GM19099 (cell line): ENCODE results near the gene SEC24D.

Source experiments
- POLR2A ChIP-seq: IDR thresholded peaks from 3 replicates; pipeline ENCODE4 v1.6.1; 2011; ENCODE audit warnings: low read depth; ENCODE audit not compliant: insufficient read length; ENCODE audit errors: extremely low read depth

SEC24D gene

DNA sequence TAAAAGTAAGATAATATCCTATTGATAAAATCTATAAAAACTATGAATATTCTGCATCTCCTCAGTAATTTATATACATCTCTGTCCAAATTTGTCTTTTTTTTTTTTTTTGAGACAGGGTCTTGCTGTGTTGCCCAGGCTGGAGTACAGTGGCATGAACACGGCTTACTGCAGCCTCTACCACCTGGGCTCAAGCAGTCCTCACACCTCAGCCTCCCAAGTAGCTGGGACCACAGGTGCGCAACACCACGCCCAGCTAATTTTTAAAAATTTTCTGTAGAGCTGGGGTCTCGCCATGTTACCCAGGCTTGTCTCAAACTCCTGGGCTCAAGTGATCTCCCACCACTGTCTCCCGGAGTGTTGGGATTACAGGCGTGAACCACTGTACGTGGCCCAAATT, 12.3 kb upstream of the SEC24D start:
- TF ChIP-seq POLR2A, result no peak

DNA sequence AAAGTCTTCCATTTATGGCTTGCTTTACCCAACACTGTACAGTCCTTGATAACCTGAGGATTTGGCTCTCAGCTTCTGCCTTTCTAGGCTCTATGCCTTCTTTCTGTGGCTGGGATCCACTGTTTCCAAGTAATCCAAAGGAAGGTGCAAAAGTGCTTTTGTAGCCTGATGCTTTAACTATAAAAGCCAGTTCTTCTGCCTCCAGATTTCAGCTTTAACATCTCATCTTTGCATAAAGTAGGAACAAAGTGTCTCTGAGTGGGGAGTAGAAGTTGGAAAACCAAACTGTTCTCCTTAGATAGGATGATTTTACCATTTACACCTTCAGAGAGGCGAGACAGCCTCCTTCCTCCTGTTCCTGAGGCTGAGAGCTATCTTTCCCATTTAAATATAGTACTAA, 11.1 kb upstream of the SEC24D start:
- no peak for TF ChIP-seq POLR2A

DNA sequence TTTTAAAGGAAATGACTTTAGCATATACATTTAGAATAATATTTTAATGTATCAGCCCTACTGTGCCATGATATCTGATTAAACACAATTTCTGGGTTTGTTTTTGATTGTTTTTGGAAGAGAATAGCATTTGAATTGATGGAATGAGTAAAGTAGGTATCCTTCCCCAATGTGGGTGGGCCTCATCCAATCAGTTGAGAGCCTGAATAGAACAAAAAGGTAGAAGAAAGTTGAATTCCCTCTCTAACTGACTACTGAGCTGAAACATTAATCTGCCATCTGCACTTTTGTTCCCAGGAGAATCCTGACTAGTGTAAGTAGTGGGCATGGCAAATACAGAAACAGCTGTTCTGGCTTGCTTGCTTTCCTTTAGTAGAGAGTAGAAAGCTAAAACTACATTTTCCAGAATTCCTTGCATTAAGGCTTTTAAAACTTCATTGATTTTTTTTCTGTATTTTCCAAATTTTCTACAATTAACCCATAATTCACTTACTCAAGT, 9.7 kb upstream of the SEC24D start:
- TF ChIP-seq POLR2A, result no peak

DNA sequence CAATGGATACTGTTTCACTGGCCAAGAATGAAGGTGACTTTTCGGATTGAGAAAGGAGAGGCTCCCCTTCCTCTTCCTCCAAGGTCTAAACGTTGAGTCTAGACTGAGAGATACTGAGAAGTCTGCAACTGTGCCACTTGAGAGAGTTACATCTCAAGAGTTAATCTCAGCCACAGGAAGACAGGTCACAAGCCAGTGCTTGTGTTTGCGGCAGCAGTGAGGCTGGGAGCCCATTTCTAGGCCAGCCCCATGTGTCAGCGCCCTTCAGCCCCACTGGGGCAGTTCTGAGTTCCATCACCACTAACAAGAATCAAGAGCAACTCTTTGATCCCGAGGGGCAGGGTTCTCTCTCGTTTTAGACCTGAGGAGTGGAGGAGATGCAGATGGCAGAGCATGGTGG, 7.3 kb upstream of the SEC24D start:
- no peak for TF ChIP-seq POLR2A

DNA sequence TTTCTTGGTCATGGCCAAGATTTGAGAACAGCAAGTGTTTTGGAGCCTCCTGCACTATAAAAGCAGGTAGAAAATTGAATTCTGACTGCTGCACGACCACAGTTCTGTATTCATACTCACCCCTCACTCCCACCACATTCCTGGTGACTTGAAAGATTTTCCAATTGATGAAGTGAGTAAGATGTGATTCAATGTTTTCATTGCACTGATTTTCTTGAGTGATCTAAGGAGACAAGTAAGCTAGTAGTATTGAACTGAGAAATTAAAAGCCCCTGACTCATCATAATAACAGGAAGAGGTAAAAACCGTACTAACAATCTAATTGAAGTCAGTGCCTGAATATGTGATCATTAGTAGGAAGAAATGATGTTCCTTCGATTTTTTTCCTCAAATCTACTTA, 6.1 kb upstream of the SEC24D start:
- no peak for TF ChIP-seq POLR2A

DNA sequence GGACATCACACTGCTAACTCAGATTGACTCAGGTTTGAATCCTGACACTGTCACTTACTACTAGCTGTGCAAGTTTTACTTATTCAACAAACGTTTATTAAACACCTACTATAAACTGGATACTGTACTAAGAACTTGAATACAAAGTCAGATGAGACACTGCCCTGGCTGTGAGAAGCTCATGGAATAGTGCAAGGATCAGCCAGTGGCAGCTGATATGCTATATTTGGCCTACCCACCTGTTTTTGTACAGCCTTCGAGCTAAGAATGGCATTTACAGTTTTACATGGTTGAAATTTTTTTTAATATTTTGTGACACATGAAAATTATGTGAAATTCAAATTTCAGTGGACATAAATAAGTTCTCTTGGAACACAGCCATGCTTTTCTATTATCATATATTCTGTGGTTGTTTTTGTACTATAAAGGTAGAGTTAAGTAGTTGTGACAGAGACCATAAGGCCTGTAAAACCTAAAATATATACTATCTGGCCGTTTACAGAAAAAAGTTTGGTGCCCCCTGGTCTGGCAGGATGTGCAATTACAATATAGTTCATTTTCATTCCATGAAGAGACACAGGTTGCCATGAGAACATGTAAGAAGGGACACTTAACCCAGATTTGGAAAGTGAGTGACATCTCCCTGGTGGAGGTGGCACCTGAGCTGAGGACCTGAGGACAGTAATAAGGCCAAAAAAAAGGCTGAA, 3.4 kb upstream of the SEC24D start:
- no peak for TF ChIP-seq POLR2A

DNA sequence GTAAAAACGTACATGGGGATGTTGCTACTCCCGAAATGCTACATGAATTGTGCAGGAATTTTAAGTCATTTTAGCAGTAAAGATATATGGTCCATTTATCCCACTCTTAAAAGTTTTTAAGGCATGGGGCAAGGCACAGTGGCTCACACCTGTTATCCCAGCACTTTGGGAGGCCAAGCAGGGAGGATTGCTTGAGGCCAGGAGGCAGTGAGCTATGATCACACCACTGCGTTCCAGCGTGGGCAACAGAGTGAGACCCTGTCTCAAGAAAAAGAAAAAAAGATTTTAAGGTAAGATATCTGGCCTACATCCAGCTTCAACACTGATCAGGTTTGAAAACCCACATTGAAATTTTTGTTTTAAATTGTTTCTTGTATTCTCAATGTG, 1.2 kb upstream of the SEC24D start:
- TF ChIP-seq POLR2A, result no peak

DNA sequence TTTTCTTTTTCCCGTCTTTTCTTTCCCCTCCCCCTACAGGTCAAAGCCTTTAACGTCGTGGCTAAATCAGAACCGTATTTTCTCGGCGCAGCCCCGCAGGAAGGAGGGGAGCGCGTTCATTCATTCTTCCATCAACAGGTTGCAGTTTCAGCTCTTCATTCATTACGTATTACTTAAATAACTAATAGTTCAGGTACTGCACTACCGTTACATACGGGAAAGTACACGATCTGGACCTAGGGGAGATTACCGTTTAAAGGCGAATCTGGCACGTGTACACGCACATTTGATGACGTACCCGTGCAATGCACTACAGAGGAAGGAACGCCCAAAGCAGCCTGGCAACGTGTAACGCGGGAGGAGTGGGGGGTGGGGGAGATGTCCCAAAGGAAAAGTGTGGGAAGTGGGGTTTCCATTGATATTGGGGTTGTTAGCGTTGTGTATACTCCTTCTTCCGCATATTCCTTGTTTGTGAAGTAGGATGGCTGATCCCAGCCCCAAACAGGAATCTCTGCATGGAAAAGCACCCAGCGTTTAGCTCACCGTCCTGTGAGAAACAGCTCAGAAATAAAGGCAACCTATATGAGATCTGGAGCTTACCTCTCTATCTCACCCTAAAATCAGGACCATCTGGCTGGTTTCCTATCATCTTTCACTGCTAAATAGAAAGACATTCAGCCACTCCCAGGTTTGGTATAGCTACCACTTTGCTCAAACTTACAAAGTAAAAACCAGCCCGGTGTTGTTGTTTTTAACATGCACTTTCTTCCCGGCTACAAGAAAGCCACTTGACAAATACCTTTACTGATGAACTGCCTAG, 585 bp upstream of the SEC24D start:
- no peak for TF ChIP-seq POLR2A

DNA sequence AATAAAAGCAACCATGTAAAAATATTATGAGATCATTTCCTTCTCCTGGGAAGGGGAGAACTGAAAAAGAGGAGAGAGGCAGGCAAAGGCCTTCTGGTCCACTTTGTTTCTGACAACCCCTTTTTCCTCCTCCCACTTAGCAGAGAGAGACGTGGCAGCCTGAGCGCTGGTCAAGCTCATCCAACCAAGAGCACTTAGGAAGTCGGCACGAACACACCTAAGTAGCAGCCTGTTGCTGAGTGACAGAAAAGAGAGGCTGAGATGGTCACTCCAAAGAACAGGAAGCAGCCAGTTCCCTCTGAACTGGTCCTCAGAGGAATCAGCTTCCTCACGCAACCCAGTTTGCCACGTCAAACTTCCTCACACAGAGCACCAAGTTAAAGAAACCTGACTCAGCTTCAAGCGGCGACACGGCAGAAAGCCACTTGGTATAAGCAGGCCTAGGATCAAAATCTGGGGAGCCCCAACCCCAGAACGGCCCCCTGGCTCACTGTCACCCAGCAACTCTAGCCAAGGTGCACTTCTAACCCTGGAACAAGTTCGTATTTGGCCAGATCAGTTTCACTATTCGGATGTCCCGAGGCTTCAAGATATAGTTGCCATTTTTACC, 861 bp downstream of the SEC24D start:
- peak; percentile 64 for TF ChIP-seq POLR2A

DNA sequence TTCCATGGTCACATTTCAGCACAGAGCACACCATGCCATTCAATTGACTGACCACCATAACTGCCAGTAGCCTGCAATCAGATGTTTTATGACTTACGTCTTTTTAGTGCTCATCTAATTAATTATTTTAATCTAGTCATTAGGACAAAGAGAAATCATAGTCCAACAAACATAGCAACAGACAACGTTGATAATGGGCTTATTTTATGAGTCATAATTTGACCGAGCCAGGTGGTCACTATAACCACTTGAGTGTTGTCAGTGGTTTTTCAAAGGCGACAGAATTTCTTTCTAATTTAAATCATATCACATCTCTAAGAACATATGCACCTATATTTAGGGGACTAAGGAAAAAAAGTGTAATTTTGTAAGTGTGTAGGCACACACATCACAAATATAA, 1.9 kb downstream of the SEC24D start:
- no peak for TF ChIP-seq POLR2A

DNA sequence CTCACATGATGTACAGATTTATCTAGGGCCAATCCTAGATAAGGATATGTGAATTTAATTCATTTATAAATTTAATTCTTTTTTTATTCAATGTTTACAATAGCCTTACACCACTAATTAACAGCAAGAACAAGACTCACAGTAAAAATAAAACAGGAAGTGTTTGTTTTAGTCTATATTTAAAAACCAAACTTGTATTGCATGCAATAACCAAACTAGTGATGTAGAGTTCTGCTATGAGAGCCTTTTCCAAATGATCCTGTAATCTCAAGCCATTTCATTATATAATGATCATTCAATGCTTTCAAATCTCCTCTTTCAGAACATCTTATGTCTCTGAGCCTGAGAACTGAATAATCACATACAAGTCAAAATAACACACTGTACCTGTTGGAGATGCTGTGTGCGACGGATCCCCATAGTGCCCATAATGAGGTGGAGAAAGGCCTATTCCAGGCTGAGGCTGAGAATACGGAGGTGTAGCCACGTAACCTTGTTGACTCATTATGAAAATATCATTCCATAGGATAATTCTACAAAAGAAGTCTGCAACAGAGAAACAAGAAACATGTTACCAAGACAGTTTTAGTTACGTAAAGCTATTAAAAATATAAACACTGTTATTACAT, 2.6 kb downstream of the SEC24D start:
- no peak for TF ChIP-seq POLR2A

DNA sequence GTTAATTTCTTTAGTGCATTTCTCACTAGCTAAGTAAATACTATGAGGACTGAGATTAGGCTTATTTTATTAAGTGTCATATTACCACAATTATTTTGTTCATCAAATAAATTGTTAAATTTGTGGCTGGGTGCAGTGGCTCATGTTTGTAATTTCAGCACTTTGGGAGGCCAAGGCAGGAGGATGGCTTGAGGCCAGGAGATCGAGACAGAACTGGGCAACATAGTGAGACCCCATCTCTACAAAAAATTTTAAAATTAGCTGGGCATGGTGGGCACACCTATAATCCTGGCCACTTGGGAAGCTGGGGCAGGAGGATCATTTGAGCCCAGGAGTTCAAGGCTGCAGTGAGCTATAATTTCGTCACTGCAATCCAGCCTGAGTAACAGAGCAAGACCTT, 6.8 kb downstream of the SEC24D start:
- TF ChIP-seq POLR2A, result no peak

DNA sequence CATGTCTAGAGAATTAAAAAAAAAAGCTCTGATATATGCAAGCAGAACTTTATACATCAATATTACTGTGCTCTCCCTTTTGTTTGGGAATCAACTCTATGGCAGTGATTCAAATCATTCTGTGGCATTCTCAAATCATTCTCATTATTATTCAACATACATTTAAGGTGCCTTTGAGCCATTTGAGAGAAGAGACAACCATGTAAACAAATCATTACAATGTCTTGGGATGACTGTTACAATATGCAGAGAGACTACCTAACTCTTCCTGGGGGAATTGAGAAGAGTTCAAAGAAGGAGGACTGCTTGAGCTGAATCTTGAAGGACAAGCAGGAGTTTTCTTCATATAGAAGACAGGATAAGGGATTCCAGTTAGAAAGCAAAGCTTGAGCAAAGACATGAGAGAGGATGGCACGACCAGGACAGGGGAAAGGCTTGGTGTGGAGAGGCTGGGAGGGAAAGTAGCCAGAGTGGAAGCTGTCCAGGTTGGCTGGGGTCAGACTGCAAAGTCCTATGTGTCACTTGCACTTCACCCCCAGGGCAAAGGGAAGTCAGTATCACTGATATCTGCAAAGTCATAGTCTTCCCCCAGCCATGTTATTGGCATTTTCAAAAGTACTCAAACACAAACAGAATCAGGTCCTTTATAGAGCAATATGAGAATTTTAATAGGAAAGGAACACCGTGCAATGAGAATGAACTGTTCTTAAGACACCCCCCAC, 9.0 kb downstream of the SEC24D start:
- TF ChIP-seq POLR2A, result no peak

DNA sequence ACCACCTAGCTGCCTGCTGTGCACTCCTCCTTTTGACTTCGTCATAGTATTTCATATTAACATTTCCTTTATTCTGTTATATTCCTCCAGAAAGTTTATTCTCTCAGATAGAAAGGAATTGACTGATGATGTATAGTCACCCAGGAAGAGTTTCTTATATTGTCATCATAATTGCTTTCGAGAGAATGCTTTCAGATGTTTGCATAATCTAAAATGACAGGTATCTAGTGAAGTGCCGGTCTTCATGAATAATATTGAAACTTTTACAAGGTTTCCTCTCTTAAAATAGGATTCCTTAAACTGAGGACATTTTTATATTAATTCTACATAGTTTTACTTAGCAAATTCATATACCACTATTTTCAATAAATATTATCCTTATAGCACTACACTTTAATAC, 10.1 kb downstream of the SEC24D start:
- TF ChIP-seq POLR2A, result no peak

DNA sequence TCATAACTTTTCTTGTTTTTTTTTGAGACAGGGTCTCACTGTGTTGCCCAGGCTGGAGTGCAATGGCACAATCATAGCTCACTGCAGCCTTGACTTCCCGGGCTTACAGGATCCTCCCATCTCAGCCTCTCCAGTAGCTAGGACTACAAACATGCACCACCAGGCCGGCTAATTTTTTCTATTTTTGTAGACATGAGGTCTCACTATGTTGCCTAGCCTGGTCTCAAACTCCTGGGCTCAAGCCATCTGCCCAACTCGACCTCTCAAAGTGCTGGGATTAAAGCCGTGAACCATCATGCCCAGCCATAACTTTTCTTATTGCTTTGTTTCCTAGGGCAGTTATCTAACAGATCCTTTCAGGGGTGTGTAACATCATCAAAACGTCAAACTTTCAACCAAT, 11.8 kb downstream of the SEC24D start:
- TF ChIP-seq POLR2A, result no peak

DNA sequence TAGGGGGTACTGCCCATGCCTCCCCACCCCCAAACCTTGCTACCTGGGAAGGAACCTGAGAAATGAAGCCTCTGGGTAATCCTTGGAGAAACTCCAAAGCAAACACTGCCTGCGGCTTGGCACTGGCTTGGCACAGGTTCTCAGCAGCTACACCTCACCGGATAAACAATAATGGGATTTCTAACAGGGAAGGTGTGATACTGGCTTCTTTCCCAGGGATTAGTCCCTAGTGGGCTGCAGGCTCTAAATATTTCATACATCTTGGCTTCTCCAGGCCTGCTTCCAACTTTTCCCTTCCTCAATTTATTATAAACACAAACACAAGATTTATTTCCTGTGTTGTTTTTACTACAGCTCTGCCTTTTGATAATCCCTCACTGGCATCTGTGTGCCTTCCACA, 12.5 kb downstream of the SEC24D start:
- TF ChIP-seq POLR2A, result no peak
